HG02840 (cell line): ENCODE data around the gene CRNN.

ENCODE experiments used
- ATAC-seq: cut with Tn5 transposase; IDR thresholded peaks from one replicate; pipeline ENCODE4 v1.9.1; 2021; ENCODE audit warnings: mild to moderate bottlenecking, moderate library complexity, moderate number of reproducible peaks; ENCODE audit not compliant: unreplicated experiment, low FRiP score

The CRNN gene

GRCh38 chr1:152426731-152427130, 12.7 kb upstream of the CRNN start:
- ATAC-seq, result no peak

- no peak for ATAC-seq
Observed at GRCh38 chr1:152419917-152420316, 5.9 kb upstream of the CRNN start.

- ATAC-seq, result no peak
Observed at GRCh38 chr1:152415454-152416227, 1.6 kb upstream of the CRNN start.

GRCh38 chr1:152412756-152413155, 1.3 kb downstream of the CRNN start:
- no peak for ATAC-seq

GRCh38 chr1:152411134-152411533, 2.9 kb downstream of the CRNN start:
- no peak for ATAC-seq

- ATAC-seq, result no peak
Observed at GRCh38 chr1:152410599-152410998, 3.5 kb downstream of the CRNN start.

- ATAC-seq, result no peak
Observed at GRCh38 chr1:152410028-152410427, 4.0 kb downstream of the CRNN start.

GRCh38 chr1:152408664-152409063, 5.4 kb downstream of the CRNN start:
- no peak for ATAC-seq

- ATAC-seq, result no peak
Observed at GRCh38 chr1:152398812-152399698, 15.0 kb downstream of the CRNN start.

GRCh38 chr1:152397474-152397873, 16.6 kb downstream of the CRNN start:
- no peak for ATAC-seq

GRCh38 chr1:152394151-152394550, 19.9 kb downstream of the CRNN start:
- ATAC-seq, result no peak

GRCh38 chr1:152392909-152393308, 21.2 kb downstream of the CRNN start:
- no peak for ATAC-seq

GRCh38 chr1:152388889-152389288, 25.2 kb downstream of the CRNN start:
- no peak for ATAC-seq

GRCh38 chr1:152386940-152387339, 27.1 kb downstream of the CRNN start:
- ATAC-seq, result no peak

- no peak for ATAC-seq
Observed at GRCh38 chr1:152380932-152381331, 33.1 kb downstream of the CRNN start.

- no peak for ATAC-seq
Observed at GRCh38 chr1:152374451-152374850, 39.6 kb downstream of the CRNN start.

- ATAC-seq, result no peak
Observed at GRCh38 chr1:152372672-152373071, 41.4 kb downstream of the CRNN start.

GRCh38 chr1:152367436-152367835, 46.6 kb downstream of the CRNN start:
- no peak for ATAC-seq

- ATAC-seq, result no peak
Observed at GRCh38 chr1:152359906-152360305, 54.2 kb downstream of the CRNN start, which contains the start of gene FLG2. TSS of gene FLG2 (minus strand) at chr1:152360006. CDS start at chr1:152358884, 1,122 bp downstream.
